Mammary epithelial cell (primary cell): Measurements from ENCODE around the gene DAB2.

Experiments
- EZH2 ChIP-seq: IDR thresholded peaks from 2 replicates; pipeline ENCODE4 v1.6.1; 2012; ENCODE audit warnings: low read length, inconsistent platforms, borderline replicate concordance
- TF ChIP-seq, protein P1 (sequence below), 2 donors: IDR thresholded peaks in 1 of 2; conservative IDR thresholded peaks in 1 of 2; 2 replicates each; pipeline ENCODE4 v1.5.1; 2011 to 2012; ENCODE audit warnings: inconsistent platforms in 2 of 2, low read length in 2 of 2, mild to moderate bottlenecking in 2 of 2, control low read depth in 1 of 2, low read depth in 1 of 2; ENCODE audit not compliant: insufficient read depth in 1 of 2; ENCODE audit errors: extremely low read depth in 1 of 2

DNA sequence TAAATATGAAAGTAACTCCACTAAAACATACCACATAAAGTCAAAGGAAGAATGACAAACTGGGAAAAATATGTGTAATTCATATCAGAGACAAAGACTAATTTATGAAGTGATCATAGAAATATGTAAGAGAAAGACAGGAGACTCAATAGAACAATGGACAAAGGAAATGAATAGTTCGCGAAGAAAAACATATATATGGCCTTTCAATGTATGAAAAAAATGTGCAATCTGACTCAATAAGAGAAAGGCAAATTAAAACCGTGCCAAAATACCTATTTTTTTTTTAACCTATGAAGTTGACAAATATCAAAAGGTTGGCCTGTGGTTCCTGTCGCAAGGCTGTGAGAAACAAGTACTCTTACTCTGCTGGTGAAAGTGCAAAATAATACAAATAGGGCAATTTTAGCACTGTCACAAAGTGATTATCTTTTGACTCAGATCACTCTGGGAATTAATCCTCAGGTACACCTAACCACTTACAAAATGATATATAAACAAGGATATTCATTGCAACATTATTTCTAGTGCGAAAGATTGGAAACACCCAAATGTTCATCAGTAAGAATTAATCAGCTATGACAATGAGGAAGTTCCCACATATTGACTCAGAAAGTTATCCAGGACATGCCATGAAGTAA lies 64.2 kb downstream of the DAB2 start:
- TF ChIP-seq, protein P1, sequence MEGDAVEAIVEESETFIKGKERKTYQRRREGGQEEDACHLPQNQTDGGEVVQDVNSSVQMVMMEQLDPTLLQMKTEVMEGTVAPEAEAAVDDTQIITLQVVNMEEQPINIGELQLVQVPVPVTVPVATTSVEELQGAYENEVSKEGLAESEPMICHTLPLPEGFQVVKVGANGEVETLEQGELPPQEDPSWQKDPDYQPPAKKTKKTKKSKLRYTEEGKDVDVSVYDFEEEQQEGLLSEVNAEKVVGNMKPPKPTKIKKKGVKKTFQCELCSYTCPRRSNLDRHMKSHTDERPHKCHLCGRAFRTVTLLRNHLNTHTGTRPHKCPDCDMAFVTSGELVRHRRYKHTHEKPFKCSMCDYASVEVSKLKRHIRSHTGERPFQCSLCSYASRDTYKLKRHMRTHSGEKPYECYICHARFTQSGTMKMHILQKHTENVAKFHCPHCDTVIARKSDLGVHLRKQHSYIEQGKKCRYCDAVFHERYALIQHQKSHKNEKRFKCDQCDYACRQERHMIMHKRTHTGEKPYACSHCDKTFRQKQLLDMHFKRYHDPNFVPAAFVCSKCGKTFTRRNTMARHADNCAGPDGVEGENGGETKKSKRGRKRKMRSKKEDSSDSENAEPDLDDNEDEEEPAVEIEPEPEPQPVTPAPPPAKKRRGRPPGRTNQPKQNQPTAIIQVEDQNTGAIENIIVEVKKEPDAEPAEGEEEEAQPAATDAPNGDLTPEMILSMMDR (conservative IDR thresholded peaks at IDR 0.05 in 1 of 2, IDR thresholded peaks at IDR 0.05 in 1 of 2; ENCODE audit: extremely low read depth in 1 of 2, insufficient read depth in 1 of 2, low read depth in 1 of 2, low read length in 2 of 2), result no peak
- TF ChIP-seq EZH2, result no peak
